HEK293T (cell line): ENCODE results near the gene KAT7.

Experiments used
- BHLHE40 ChIP-seq: fragments of 450-650 bp; IDR thresholded peaks from 2 replicates; pipeline ENCODE4 v1.6.1; 2016; ENCODE audit warnings: mild to moderate bottlenecking, moderate library complexity, borderline replicate concordance
- CTBP1 ChIP-seq: fragments of 450-650 bp; IDR thresholded peaks from 2 replicates; pipeline ENCODE4 v1.6.1; 2016; ENCODE audit warnings: borderline replicate concordance
- ELF4 ChIP-seq: fragments of 450-650 bp; IDR thresholded peaks from 2 replicates; pipeline ENCODE4 v1.6.1; 2017; ENCODE audit warnings: antibody characterized with exemption
- FOXA1 ChIP-seq: fragments of 450-650 bp; IDR thresholded peaks from 2 replicates; pipeline ENCODE4 v1.6.1; 2016; ENCODE audit warnings: mild to moderate bottlenecking
- FOXK2 ChIP-seq: fragments of 450-650 bp; IDR thresholded peaks from 2 replicates; pipeline ENCODE4 v1.6.1; 2016; ENCODE audit warnings: mild to moderate bottlenecking
- FOXM1 ChIP-seq: fragments of 450-650 bp; IDR thresholded peaks from 2 replicates; pipeline ENCODE4 v1.6.1; 2017; ENCODE audit warnings: mild to moderate bottlenecking, borderline replicate concordance
- HDGF ChIP-seq: fragments of 450-650 bp; IDR thresholded peaks from 2 replicates; pipeline ENCODE4 v1.6.1; 2017; ENCODE audit warnings: antibody characterized with exemption, borderline replicate concordance
- LEF1 ChIP-seq: fragments of 450-650 bp; IDR thresholded peaks from 2 replicates; pipeline ENCODE4 v1.6.1; 2017; ENCODE audit warnings: mild to moderate bottlenecking, borderline replicate concordance
- NFRKB ChIP-seq: fragments of 450-650 bp; IDR thresholded peaks from 2 replicates; pipeline ENCODE4 v1.6.1; 2016; ENCODE audit warnings: mild to moderate bottlenecking, moderate library complexity
- PKNOX1 ChIP-seq: fragments of 450-650 bp; IDR thresholded peaks from 2 replicates; pipeline ENCODE4 v1.6.1; 2016
- SP1 ChIP-seq: fragments of 450-650 bp; IDR thresholded peaks from 2 replicates; pipeline ENCODE4 v1.6.1; 2017
- TARDBP ChIP-seq: fragments of 450-650 bp; IDR thresholded peaks from 2 replicates; pipeline ENCODE4 v1.6.1; 2016
- ZNF384 ChIP-seq: fragments of 450-650 bp; IDR thresholded peaks from 2 replicates; pipeline ENCODE4 v1.6.1; 2016

DNA sequence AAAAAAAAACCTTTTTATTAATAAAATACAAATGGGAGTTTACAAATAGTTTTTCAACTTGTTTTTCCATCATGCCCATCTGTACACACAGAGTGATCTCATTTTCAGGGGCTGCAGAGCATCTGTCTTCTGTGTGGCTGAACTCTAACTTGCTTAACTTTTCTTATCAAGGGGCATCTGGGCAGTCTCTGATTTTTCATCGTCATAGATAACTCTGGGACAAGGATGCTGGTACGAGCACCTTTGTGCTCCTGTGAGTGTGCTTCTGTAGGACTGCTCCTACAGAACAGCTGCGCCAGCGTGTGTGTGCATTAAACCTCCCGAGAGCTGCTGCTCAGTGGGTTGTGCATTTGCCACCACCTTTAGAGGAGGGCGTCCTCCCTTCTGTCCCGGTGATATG, 94.0 kb downstream of the KAT7 start:
- TF ChIP-seq ZNF384: no peak
- no peak for TF ChIP-seq FOXA1
- no peak for TF ChIP-seq LEF1
- TF ChIP-seq BHLHE40: no peak
- TF ChIP-seq NFRKB: no peak
- no peak for TF ChIP-seq ELF4
- no peak for TF ChIP-seq FOXK2
- TF ChIP-seq PKNOX1: no peak
- no peak for TF ChIP-seq TARDBP
- no peak for TF ChIP-seq CTBP1
- TF ChIP-seq FOXM1: no peak
- TF ChIP-seq SP1: no peak
- no peak for TF ChIP-seq HDGF
